Right renal pelvis (tissue), 4 donors: ENCODE measurements around the gene HS6ST1. TPM values are rescaled to one million over a fixed set of nuclear protein-coding genes. Genes with fewer than 3 reads are reported as not detected.
"Not testable (repeated sequence)": the region's sequence is repeated elsewhere in the genome, so short reads cannot be mapped to it uniquely, and the experiment has no call there.

Source experiments
- DNase-seq, 4 donors: peaks; one replicate each; pipeline ENCODE4 v3.0.0-alpha.2; 2013; ENCODE audit warnings: low read depth in 4 of 4, low spot score in 3 of 4, missing footprints in 1 of 4
- polyA plus RNA-seq, 4 donors: library from polyadenylated mRNA; unstranded; fragments of 120-200 nt; gene quantifications; one replicate each; pipeline ENCODE4 v1.2.1, GENCODE V29; 2013; ENCODE audit not compliant: insufficient read length in 4 of 4

The HS6ST1 gene
- polyA plus RNA-seq, 4 donors = 86.5 to 111 (median 90.6) TPM

DNA sequence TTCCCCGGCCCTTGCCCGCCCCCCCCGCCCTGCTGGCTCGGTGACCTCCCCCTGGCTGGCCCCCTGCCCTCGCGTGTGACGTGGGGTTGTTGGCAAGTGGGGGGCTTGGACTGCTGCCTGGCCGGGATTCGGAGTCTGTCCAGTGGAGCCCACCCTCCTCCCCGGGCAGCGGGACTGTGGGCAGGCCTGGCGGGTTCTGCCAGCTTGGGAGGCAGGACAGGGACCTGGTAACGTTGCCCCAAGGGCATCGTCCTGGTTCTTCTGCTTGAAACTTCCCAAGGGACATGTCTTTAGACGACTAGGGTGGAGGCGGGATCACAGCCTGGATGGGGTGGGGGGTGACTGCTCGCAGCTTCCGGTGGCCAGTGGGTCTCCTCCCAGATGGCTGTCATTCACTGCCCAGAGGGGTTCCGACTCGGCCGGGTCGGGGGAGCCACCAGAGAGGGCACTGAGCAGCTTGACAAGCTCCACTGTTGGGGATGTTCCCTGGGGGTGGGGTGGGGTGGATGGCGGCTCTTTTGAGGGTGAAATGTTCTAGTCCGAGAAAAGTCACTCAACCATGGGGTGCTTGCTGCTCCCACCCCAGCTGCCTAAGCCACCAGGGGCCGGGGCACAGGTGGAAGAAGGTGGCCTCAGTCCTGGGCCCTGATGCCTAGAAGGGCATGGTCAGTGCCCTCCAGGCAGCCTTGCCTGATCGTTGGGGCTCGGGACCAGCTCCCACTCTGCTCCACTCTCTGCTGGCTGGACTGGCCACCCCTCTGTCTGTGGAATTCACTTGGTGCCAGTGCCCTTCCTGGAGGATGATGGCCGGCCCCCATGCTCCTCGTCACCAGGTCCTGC is 4.3 kb upstream of the HS6ST1 start:
- no peak for DNase-seq

DNA sequence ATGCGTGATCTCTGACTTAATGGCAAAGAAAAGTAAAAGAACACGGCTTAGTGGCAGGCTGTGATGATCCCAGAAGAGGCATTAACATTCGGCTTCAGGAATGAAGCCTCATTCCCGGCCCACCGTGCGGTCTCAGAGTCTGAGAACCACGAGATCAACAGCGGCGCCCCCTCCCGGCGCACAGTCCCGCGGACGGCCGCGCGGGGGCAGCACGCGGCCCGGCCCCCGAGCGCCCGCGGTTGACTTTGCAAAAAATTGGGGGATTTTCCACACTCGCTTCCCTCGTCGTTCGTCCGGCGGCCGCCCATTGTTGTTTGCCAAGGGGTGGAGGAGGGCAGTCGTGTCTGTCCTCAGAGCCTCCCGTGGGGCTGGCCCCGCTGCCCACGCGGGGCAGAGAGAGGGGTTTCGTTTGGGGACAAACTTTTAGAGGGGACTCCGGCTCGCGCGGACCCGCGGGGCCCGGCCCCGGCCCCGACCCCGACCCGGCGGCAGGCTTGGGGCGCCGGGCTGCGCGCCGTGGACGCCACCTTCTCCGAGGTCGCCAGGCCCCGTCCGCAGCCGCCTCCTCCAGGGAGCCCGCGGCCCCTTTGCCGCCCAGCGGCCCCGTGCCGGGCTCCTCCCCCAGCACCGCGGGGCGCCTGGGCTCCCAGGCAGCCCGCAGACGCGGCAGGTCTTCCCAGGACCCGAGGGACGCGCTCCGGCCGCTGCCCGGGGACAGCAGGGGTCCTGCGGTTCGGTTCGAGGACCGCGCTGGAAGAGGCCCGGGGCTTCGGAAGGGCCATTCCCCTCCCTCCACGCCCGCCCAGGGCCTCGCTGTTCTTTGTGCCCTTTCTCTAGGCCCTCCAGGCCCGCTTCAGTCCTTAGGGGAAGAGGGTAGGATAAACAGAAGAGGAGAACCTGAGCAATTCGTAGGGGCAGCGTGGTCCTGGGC is 3.4 kb upstream of the HS6ST1 start:
- DNase-seq = peak in 3 of 4 donors; percentile 78 to 84 (median 80)

DNA sequence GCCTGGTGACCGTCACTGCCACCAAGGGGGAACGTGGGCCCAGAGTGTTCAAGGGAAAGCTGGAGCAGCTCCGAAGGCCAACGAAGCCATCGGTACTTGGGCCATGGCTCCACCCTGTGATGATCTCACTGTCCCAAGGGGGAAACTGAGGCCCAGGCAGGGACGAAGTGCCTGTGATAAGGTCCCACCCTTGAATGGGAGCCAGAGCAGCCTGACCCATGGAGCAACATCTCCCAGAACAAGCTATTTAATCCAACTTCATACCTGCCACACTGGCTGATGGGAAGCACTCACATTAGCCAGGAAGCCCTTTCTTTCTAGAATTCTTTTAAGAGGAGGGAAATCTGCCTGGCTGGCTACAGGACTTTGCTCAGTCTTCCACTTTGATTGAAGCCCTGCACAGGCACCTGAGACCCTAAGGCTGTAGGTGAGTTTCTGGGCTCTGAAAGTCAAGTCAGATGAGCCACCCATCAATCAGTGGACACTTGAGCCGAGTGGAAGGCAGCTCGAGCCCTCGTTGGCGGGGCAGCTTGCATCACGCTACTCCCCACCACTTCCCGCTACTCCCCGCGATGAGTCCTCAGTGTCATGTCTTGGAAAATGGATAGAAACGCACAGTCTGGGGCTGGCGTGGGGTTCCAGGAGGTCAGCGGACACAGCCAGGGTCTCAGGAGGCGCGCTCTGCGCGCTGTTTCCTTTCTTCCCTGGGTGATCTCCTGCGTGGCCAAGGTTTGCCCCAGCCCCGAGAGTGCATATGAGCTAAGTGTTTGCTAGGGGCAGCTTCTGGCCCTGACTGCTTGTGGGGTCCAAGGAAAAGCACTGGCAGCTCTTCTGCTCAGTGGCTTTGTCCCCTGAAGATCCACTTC is 2.5 kb upstream of the HS6ST1 start:
- no peak for DNase-seq

DNA sequence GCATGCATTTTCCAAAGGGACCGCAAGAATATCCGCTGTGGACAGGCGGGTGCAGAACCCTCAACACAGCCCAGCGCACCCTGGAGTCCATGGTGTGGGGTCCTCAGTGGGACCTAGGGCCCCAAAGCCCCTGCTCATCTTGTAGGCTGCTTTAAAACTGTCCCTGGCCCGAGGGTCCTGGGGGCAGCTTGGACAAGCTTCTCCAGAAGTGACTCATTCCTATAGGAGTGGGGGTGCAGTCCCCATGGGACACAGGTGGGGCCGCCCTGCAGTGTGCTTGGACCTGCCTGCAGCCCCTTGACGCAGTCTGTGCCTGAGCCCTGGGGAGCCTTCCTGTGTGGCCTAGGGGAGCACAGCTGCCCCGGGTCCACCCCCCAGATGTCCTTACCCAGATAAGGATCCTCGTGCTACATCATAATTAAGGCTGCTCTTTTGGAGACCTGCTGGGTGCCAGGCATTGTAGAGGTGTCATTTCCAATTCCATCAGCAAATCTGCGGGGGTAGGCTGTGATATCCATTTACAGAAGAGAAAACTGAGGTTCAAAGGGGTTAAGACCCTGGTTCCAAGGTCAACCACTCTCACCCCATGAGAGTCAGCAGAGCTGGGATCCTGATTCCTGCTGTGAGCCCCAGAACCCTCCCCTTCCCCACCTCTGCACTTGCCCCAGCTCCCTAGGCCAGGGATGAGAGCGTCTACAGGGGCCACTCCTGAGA is 1.7 kb upstream of the HS6ST1 start:
- no peak for DNase-seq

DNA sequence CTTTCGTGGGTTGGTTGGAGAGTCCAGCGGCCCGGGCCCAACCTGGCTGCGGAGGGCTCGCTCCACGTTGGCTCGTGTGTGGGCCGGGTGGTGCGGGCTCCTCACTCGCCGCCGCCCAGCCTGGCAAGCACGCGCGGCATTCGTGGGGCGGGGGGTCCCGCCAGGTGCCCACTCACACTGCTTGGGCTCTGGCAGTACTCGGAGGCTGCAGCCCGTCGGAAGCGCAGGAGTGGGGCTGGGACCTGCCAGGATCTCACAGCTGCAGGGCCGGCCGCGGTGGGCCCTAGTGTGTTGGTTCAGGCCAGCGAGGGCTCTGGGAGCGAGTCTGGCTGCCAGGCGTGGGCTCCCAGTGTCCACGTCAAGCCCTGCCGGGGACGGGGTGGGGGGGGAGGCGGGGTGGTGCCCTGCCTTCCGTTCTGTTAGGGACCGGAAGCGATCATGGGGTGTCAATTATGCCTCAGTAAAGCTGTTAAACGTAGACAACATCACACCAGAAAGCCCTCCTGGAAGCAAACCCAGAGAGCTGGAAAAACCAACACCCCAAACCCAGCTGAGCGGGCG is 1.0 kb upstream of the HS6ST1 start:
- DNase-seq = no peak

DNA sequence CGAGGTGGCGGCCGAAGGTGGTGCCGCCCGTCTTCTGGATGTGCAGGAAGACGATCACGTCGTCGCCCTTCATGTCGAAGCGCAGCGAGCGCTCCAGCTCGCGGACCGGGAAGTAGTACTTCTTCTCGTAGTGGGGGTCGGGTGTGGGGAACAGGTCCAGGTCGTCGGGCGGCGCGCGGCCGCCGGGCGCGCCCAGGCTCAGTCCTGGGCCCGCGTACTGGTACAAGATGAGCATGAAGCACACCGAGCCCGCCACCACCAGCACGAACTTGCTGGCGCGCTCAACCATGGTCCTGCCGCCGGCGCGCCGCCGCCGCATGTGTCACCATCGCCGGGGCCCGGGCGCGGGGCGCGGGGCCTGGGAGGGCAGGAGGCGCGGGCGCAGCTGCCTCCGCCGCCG is 423 bp downstream of the HS6ST1 start:
- DNase-seq = not testable (repeated sequence)

DNA sequence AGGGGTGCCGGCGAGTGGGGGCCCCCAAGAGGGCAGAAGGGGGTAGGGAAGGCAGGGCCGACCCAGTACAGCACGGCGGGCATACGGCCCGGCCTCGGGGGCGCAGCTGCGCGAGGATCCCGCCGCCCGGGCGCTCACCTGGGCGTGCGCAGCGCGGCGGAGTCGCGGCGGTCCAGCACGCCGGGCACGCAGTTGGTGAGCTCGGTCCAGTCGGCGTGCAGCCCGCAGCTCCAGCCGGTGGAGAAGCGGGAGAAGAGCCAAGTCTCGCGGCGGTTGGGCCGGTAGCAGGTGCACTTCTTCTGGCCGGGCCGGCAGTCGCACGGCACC is 806 bp downstream of the HS6ST1 start:
- not testable (repeated sequence) for DNase-seq

DNA sequence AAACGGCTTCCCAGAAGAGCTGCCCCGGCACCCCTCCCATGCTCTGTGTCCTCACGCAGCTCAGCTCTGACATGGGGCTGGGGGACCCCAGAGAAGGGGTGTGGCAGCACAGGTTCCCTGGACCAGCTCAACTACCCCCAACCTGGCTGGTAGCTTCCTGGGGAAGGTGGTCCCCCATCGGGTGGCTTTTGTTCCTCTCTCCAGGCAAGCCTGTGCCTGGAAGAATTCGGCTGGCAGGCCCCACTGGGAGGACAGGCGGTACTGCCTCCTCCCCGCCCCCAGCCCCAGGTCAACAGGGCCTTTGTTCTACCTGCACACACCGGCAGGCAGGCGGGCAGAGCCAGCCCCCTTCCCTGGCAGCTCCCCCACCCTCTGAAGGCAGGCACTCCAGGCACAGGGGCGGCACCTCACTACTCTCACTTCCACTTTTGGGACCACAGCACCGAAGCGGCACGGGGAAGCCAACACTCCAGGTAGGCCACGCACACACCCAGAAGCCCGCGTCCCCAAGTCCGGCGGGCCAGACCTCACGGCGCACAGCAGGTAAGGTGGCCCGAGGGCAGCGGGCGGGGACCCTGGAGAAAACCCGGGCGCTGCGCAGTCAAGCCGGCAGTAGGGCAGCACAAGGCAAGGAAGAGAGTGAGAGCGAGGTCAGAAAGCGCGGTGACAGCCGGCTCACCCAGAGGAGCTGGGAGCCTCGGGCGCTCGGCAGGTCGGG is 1.3 kb downstream of the HS6ST1 start:
- DNase-seq = no peak

DNA sequence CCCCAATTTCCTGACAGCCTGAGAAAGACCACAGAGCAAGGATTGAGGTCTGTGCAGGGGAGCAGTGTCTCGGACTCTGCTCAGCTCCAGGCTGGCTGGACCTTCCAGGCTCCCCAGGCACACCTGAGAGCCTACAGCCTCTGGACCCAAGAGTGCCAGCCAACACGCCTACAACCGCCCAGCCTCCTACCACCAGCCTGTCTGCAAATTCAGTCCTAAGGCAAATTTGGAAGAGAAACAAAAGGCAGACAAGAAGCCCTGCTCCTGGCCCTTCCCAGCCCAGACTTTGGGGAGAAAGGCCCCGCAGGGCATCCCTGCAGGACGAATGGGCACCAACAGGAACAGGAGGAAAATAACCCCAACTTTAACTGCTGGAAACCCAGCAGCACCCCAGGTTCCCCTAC is 1.9 kb downstream of the HS6ST1 start:
- no peak for DNase-seq

DNA sequence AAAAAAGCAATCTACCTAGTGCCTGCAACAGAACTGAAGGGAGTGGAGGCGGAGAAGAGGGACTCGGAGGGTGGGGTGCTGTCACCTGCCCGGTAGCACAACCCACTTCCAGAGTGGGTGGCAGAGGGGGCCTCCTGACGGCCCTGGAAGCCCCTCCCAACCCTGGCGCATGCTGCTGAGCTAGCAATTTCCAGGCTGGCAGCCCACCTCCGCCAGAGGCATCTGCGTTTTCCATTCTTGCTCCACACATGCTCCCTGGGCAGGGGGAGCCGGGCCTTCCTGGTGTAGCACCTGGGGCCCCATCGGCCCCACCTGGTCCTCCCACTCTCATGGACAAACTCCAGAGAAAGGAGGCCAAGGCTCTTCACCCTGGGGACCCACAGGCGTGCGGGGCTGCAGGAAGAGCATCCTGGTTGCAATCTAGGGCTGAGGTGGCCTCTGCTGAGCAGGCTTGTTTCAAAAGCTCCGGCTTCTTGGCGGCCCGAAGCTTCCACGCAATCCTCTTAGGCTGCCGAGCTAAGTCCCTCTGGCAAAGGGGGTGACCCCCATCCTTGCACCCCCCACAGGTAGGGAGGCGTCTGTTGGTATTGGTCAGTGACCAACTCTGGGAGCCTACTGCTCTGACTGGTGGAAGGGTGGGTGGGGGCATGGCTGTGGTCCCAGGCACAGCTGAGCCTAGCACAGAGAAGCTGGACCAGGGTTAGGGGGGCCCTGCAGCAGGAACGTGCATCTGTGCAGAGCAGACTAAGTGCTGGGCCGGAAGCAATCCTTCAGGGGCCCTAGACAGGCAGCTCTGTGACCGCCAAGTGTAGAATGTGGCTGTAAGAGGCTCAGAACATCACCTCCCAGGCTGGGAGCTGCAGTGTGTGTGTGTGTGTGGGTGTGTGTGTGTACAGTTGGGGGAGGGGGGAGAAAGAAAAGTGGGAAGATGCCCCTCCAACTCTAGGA is 2.6 kb downstream of the HS6ST1 start:
- DNase-seq = no peak

DNA sequence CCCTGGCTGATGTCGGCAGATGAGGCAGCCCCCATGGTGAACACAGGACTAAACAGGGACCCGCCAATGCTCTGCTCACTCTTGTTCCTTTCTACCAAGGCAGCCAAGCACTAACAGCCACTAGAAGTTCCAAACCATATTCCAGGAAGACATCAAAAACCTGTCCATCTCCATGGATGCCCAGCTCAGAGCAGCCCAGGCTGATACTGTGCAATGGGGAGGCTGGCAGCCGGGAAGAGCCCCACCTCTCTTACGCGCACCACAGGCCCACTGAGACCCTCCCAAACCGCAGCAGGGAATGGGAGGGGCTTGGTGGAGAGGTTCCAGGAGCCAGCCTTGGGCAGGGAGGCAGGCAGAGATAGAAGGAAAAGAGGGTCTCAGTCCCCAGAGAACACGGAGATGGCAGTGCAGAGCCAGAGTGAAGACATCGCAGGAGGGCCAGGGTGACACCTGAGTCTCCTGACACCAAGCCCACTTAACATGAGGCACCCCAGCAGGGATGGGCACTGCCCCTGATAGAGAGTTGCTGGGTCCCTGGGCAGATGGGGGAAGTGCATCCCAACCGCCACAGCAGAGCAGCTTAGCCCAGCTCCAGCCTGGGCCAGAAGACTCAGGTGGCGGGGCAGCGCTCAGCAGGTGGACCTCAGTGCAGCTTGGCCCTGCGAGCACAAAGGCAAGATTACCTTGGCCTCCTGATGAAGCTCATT is 3.4 kb downstream of the HS6ST1 start:
- DNase-seq = no peak

DNA sequence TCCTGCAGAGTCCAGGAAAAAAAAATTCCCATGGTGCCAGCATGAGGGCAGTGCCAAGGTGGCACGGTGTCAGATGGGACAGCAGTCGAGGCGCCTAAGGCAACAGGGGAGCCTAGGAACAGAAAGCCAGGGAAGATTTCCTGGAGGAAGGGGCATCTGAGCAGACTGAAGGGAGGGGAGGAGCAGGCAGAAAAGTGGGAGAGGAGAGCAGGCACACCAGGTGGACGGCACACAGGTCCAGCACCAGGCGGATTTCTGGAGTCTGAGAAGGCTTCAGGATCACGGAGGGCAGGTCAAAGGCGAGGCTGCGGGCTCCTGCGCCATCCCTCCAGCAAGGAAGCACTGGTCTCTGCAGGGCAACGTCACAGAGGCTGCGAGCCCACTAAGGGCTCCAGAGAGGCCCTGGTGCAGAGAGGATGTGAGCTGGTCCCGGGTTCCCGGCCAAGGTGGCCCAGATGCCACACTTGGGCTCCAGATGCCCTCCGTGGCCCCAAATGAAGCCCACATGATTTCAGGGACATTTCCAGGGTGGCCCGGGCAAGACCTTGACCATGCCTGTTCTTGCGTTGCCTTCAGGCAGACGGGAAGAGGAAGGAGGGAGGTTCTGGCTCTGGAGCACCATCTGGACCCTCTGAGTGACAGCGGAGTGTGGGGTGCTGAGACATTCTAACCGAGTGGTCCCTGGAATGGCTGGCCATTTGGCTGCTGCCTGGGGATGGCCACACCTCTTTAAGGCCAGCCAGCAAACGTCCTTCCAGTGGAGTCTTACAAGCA is 4.1 kb downstream of the HS6ST1 start:
- DNase-seq = no peak

DNA sequence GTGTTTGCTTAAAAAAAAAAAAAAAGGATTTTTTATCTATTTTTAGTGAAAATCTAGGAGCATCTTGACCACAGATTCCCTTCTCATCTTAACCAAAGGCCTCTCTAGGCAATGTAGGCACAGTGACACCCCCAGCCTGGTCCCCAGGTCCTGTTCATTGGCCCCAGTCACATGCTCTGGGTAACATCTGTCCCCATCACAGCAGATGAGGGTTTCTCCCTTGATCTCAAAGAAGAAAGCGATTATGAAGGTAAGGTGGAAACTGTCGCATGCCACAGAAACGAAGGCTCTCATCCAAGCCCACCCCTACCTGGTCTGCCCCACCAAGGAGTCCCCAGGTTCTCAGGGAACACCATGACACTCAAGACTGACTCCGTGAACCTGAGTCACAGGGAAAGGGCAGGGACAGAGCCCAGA is 4.7 kb downstream of the HS6ST1 start:
- no peak for DNase-seq

DNA sequence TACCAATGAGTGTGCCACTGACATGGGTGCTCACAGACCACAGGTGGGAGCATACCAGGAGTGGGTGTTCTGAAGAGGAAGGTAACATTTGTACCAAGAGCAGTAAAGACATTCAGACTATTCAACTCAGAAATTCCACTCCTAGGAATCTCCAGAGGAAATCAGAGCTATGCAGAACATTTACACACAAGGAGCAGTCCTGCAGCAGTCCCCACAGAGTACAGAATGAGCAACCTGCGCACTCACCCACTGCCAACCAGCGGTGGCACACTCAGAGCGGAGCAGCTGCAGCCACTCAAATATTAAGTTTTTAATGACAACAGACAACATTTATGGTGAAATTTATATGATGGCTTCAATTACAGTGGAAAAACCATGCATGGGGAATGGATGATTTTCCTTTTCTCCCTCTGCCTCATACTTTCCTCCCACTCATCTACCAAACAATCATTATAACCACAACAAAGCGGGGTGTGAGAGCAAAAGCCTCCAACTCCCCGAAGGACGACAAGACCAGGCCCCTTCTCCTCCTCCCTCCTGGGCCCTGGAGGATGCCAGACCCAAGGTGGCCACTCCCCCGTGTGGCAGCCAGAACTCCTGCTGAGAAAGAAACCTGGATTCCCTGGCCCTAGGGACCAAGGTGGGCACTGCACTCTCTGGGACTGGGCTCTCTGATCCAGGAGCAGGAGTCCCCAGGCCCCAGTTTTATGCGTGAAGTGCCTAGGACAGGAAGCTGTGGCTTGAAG is 5.4 kb downstream of the HS6ST1 start:
- no peak for DNase-seq

DNA sequence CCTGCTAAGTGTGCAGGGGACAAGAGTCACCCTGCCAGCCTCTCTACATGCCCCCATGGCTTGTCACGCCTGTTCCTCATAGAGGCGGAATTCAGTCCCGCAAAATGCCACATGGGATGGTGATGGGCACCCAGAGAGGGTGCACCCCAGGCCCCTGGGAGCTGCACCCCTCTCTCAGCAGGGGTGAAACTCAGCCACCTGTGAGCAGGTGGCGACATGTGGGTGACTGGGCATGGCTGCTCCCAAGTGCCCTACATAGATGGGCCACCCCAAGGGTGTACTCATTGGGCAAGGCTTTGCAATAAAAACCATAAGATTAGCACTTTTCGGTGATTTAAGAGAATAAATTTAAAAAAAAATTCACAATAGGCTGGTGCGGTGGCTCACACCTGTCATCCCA is 6.3 kb downstream of the HS6ST1 start:
- DNase-seq = no peak

DNA sequence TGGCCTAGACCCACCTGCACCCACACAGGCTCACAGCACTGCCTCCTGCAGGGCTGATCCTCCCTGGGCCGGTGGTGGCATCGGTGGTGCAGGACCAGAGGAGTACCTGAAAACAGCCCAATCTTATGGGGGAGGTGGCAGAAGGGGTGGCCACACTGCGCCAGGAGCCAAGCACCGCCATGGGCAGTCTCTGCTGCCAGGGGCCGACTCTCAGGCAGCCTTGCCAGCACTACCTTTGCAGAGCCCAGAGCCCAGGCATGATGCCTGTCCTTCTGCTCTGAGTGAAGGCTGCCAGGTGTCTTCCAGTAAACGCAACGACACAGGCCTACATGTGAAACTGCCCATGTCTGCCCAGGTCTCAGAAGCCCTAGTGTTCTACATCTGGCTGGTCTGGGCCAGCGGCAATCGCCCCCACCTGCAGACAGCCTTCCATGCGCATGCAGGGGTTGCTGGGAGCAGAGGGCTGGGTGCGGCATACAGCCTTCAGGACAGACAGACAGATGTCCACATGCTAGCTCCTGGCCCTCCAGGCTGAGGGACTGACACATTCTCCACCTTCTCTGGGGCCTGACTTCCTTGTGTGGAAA is 6.8 kb downstream of the HS6ST1 start:
- no peak for DNase-seq
